ENCODE results near the gene EVX1. TPM values are rescaled to one million over a fixed set of nuclear protein-coding genes. Genes with fewer than 3 reads are reported as not detected.

EVX1 gene
- total RNA-seq, 1 experiment from 2014 or later = not detected

GRCh38 chr7:27199849-27200760 is 42.5 kb upstream of the EVX1 start, which contains the start of gene HOXA13:
Gene HOXA13 (minus strand): TSS chr7:27200091. CDS start chr7:27200077, 14 bp downstream.
- Mint-ChIP-seq H3K27me3 (ENCODE audit: insufficient read depth, unreplicated experiment) (peaks cover 13% of the 10 kb centered on the region), H3K9me3 (ENCODE audit: unreplicated experiment) (no peaks in the 10 kb centered on the region), H3K36me3 (ENCODE audit: insufficient read depth, unreplicated experiment) (no peaks in the 10 kb centered on the region), H3K4me1 (ENCODE audit: low read depth, unreplicated experiment) (no peaks in the 10 kb centered on the region), H3K27ac (ENCODE audit: unreplicated experiment) (no peak within 1 kb of the TSS), H3K4me3 (ENCODE audit: unreplicated experiment) (peak within 1 kb of the TSS; percentile 84)
- Histone ChIP-seq H3K27me3 (replicated peaks; ENCODE audit: control insufficient read depth, insufficient read depth, low read length) (peaks cover 2% of the 10 kb centered on the region), H3K4me3 (ENCODE audit: low read depth, low read length) (peak within 1 kb of the TSS; percentile 59), H3K4me1 (peaks cover 8% of the 10 kb centered on the region), H3K36me3 (ENCODE audit: control insufficient read depth, insufficient read depth, low read length) (no peaks in the 10 kb centered on the region), H3K9me3 (no peaks in the 10 kb centered on the region)
- no peak for TF ChIP-seq CTCF (IDR thresholded peaks at IDR 0.05; ENCODE audit: insufficient read depth in 1 of 2, low read depth in 1 of 2, low read length in 1 of 2, severe bottlenecking in 1 of 2, unreplicated experiment in 1 of 2)
- POLR2A ChIA-PET = interaction anchor here (0.6 kb wide), 1 partner anchor 544 kb away, joined by 8 read pairs; no protein-coding TSS in a partner anchor
- DNase-seq = peak; percentile 73 to 83
- intact Hi-C loops (cut with micrococcal nuclease; ENCODE audit: unreplicated experiment) = loop anchor here (2.0 to 5.0 kb wide), 2 partner anchors 405 to 582 kb away; no protein-coding TSS in a partner anchor
- no TSS peak for BruUV-seq (replicated peaks)
- CTCF ChIA-PET = interaction anchor here (0.5 to 1.5 kb wide), 10 partner anchors 10 to 721 kb away, joined by 3 to 8 read pairs (median 3); no protein-coding TSS in a partner anchor

- POLR2A ChIA-PET = no interaction called here
- no peaks in the 10 kb centered on the region for H3K9me3 ChIP-seq
- H3K36me3 Mint-ChIP-seq (ENCODE audit: insufficient read depth, unreplicated experiment) = no peaks in the 10 kb centered on the region
- H3K9me3 Mint-ChIP-seq (ENCODE audit: unreplicated experiment) = no peaks in the 10 kb centered on the region
- no TSS peak for BruUV-seq (replicated peaks)
- no peaks in the 10 kb centered on the region for H3K36me3 ChIP-seq (ENCODE audit: control insufficient read depth, insufficient read depth, low read length)
- H3K27me3 ChIP-seq (replicated peaks; ENCODE audit: control insufficient read depth, insufficient read depth, low read length) = peaks cover 2% of the 10 kb centered on the region
- intact Hi-C loops (cut with micrococcal nuclease; ENCODE audit: unreplicated experiment) = loop anchor here (2.0 kb wide), 1 partner anchor 404 kb away; no protein-coding TSS in a partner anchor
- H3K4me1 ChIP-seq = peaks cover 8% of the 10 kb centered on the region
- H3K27ac Mint-ChIP-seq (ENCODE audit: unreplicated experiment) = no peak overlapping the region
- CTCF ChIA-PET = interaction anchor here (0.5 to 1.5 kb wide), 3 partner anchors 405 to 720 kb away, joined by 3 to 8 read pairs (median 8); no protein-coding TSS in a partner anchor
- DNase-seq = no peak
- H3K4me3 Mint-ChIP-seq (ENCODE audit: unreplicated experiment) = peak overlapping the region; percentile 84
- peaks cover 16% of the 10 kb centered on the region for H3K27me3 Mint-ChIP-seq (ENCODE audit: insufficient read depth, unreplicated experiment)
- peak overlapping the region; percentile 59 for H3K4me3 ChIP-seq (ENCODE audit: low read depth, low read length)
- no peaks in the 10 kb centered on the region for H3K4me1 Mint-ChIP-seq (ENCODE audit: low read depth, unreplicated experiment)
- no peak for TF ChIP-seq CTCF (IDR thresholded peaks at IDR 0.05; ENCODE audit: insufficient read depth in 1 of 2, low read depth in 1 of 2, low read length in 1 of 2, severe bottlenecking in 1 of 2, unreplicated experiment in 1 of 2)
These were observed 41.6 kb upstream of the EVX1 start for GRCh38 chr7:27200761-27201579.

GRCh38 chr7:27201580-27202017 is 41.0 kb upstream of the EVX1 start:
- Mint-ChIP-seq H3K27me3 (ENCODE audit: insufficient read depth, unreplicated experiment) (peaks cover 16% of the 10 kb centered on the region), H3K27ac (ENCODE audit: unreplicated experiment) (no peak overlapping the region), H3K4me3 (ENCODE audit: unreplicated experiment) (no peak overlapping the region), H3K36me3 (ENCODE audit: insufficient read depth, unreplicated experiment) (no peaks in the 10 kb centered on the region), H3K9me3 (ENCODE audit: unreplicated experiment) (no peaks in the 10 kb centered on the region), H3K4me1 (ENCODE audit: low read depth, unreplicated experiment) (no peaks in the 10 kb centered on the region)
- no peak for DNase-seq
- ChIA-PET CTCF (no interaction called here), POLR2A (no interaction called here)
- intact Hi-C loops (cut with micrococcal nuclease; ENCODE audit: unreplicated experiment) = loop anchor here (2.0 kb wide), 1 partner anchor 403 kb away; no protein-coding TSS in a partner anchor
- H3K27me3 ChIP-seq (replicated peaks; ENCODE audit: control insufficient read depth, insufficient read depth, low read length) = peaks cover 2% of the 10 kb centered on the region
- peaks cover 8% of the 10 kb centered on the region for H3K4me1 ChIP-seq
- no peaks in the 10 kb centered on the region for H3K36me3 ChIP-seq (ENCODE audit: control insufficient read depth, insufficient read depth, low read length)
- H3K4me3 ChIP-seq (ENCODE audit: low read depth, low read length) = no peak overlapping the region
- H3K9me3 ChIP-seq = no peaks in the 10 kb centered on the region
- BruUV-seq (replicated peaks) = no TSS peak
- no peak for TF ChIP-seq CTCF (IDR thresholded peaks at IDR 0.05; ENCODE audit: insufficient read depth in 1 of 2, low read depth in 1 of 2, low read length in 1 of 2, severe bottlenecking in 1 of 2, unreplicated experiment in 1 of 2)

Measured in Caco-2 (cell line).